Ramos (cell line): ENCODE measurements around the gene ZFP36.

Source experiments
- in situ Hi-C: fragments of 300-500 bp; cut with MboI; formaldehyde crosslinking; loops from one replicate; pipeline ENCODE4 v1.14.3; 2022; ENCODE audit warnings: low sequenced_read_pairs; ENCODE audit not compliant: unreplicated experiment

Gene ZFP36

GRCh38 chr19:39415111-39416046 is 8.7 kb downstream of the ZFP36 start:
- in situ Hi-C loops = loop anchor here (10.0 kb wide), 1 partner anchor 301 kb away; no protein-coding TSS in a partner anchor

GRCh38 chr19:39416152-39417120 is 9.8 kb downstream of the ZFP36 start:
- in situ Hi-C loops = loop anchor here (10.0 kb wide), 1 partner anchor 302 kb away; no protein-coding TSS in a partner anchor

- in situ Hi-C loops = loop anchor here (10.0 kb wide), 1 partner anchor 303 kb away; no protein-coding TSS in a partner anchor
These were observed 11.0 kb downstream of the ZFP36 start for GRCh38 chr19:39417463-39418181.

GRCh38 chr19:39419003-39419402 is 12.4 kb downstream of the ZFP36 start:
- in situ Hi-C loops = loop anchor here (10.0 kb wide), 1 partner anchor 304 kb away; no protein-coding TSS in a partner anchor

GRCh38 chr19:39420769-39421168 is 14.1 kb downstream of the ZFP36 start:
- in situ Hi-C loops = no loop called here

- in situ Hi-C loops = no loop called here
These were observed 15.4 kb downstream of the ZFP36 start for GRCh38 chr19:39422020-39422419.

GRCh38 chr19:39423258-39424086 is 16.8 kb downstream of the ZFP36 start:
- in situ Hi-C loops = no loop called here

GRCh38 chr19:39424934-39425333 is 18.3 kb downstream of the ZFP36 start:
- in situ Hi-C loops = loop anchor here (25.0 kb wide), 1 partner anchor 412 kb away; the partner anchor contains the start of genes DYRK1B and FBL

GRCh38 chr19:39425744-39426143 is 19.1 kb downstream of the ZFP36 start:
- in situ Hi-C loops = loop anchor here (25.0 kb wide), 1 partner anchor 412 kb away; the partner anchor contains the start of genes DYRK1B and FBL

GRCh38 chr19:39426170-39426569 is 19.5 kb downstream of the ZFP36 start:
- in situ Hi-C loops = loop anchor here (25.0 kb wide), 1 partner anchor 411 kb away; the partner anchor contains the start of genes DYRK1B and FBL

GRCh38 chr19:39427707-39428106 is 21.1 kb downstream of the ZFP36 start:
- in situ Hi-C loops = loop anchor here (25.0 kb wide), 1 partner anchor 410 kb away; the partner anchor contains the start of genes DYRK1B and FBL

- in situ Hi-C loops = loop anchor here (25.0 kb wide), 1 partner anchor 409 kb away; the partner anchor contains the start of genes DYRK1B and FBL
These were observed 21.9 kb downstream of the ZFP36 start for GRCh38 chr19:39428283-39429112.

GRCh38 chr19:39430675-39431593 is 24.3 kb downstream of the ZFP36 start:
- in situ Hi-C loops = loop anchor here (25.0 kb wide), 1 partner anchor 406 kb away; the partner anchor contains the start of genes DYRK1B and FBL

GRCh38 chr19:39432677-39433025 is 26.0 kb downstream of the ZFP36 start:
- in situ Hi-C loops = loop anchor here (25.0 kb wide), 1 partner anchor 405 kb away; the partner anchor contains the start of genes DYRK1B and FBL

GRCh38 chr19:39433480-39434079 is 26.9 kb downstream of the ZFP36 start:
- in situ Hi-C loops = loop anchor here (25.0 kb wide), 1 partner anchor 404 kb away; the partner anchor contains the start of genes DYRK1B and FBL
